PFSK-1 (cell line): Measurements from ENCODE around the gene SRMS.

Source experiments
- FOXP2 ChIP-seq: optimal IDR thresholded peaks from 2 replicates; pipeline ENCODE3; 2011; ENCODE audit warnings: borderline replicate concordance, control low read depth, inconsistent platforms; ENCODE audit not compliant: insufficient read depth; ENCODE audit errors: extremely low read length, extremely low read depth
- POLR2AphosphoS5 ChIP-seq: IDR thresholded peaks from 2 replicates; pipeline ENCODE4 v1.6.1; 2012; ENCODE audit warnings: low read depth, mild to moderate bottlenecking, control low read depth, low read length, moderate library complexity
- REST ChIP-seq, 2 experiments: IDR thresholded peaks; 2 replicates each; pipeline versions ENCODE4 v1.6.1 to v1.8.0; 2011 to 2012; ENCODE audit warnings: low read depth in 2 of 2, low read length in 2 of 2, control low read depth in 1 of 2, inconsistent platforms in 1 of 2, mild to moderate bottlenecking in 1 of 2, moderate library complexity in 1 of 2; ENCODE audit not compliant: insufficient read depth in 1 of 2
- SIN3A ChIP-seq: IDR thresholded peaks from 2 replicates; pipeline ENCODE4 v1.6.1; 2012; ENCODE audit warnings: mild to moderate bottlenecking, low read length, moderate library complexity, borderline replicate concordance; ENCODE audit not compliant: insufficient read depth
- TAF1 ChIP-seq: IDR thresholded peaks from 2 replicates; pipeline ENCODE4 v1.6.1; 2012; ENCODE audit warnings: low read length, control low read depth, borderline replicate concordance; ENCODE audit not compliant: insufficient read depth

Gene SRMS

DNA sequence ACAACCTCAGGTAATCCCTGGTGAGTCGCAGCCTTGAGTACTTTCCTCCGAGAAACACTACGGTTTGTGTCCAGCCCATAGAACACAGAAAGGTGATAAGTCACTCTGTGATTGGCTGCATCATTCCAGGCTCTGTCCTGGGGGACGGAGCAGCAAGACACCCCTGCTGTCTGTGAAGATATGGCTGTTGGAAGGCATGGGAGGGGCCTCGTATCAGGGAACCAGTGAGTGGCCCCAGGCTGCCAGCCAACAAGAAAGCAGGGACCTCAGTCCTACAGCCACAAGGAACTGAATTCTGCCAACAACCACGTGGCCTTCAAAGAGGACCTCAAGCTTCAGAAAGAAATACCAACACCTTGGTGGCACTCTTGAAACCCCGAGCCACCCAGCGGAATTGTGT is 42.3 kb downstream of the SRMS start:
- TF ChIP-seq TAF1 = no peak
- TF ChIP-seq REST (IDR thresholded peaks at IDR 0.05; ENCODE audit: insufficient read depth in 1 of 2, low read depth in 2 of 2, low read length in 2 of 2) = no peak
- TF ChIP-seq SIN3A = no peak
- TF ChIP-seq POLR2AphosphoS5 = no peak
- no peak for TF ChIP-seq FOXP2

DNA sequence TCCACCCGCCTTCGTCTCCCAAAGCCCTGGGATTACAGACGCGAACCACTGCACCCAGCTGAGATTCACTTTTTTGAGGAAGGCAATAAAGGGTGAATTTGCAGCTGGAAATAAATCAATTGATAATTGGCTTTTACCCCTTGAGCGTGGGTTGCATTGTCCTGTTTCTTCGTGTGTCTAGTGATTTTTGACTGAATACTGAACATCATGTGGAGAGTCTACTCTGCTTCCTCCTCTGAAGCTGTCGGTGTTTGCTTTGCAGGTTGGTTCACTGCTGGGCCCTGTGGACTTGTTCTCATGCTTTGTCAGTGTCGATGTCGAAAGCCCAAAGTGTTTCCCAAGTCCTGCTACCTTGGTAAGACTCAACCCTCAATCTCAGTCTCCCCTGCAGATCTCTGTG is 42.9 kb downstream of the SRMS start:
- TF ChIP-seq SIN3A (no peak), POLR2AphosphoS5 (no peak), TAF1 (no peak), REST (IDR thresholded peaks at IDR 0.05; ENCODE audit: insufficient read depth in 1 of 2, low read depth in 2 of 2, low read length in 2 of 2) (no peak), FOXP2 (no peak)

GRCh38 chr20:63503524-63503923 is 44.0 kb downstream of the SRMS start:
- TF ChIP-seq FOXP2 (no peak), REST (IDR thresholded peaks at IDR 0.05; ENCODE audit: insufficient read depth in 1 of 2, low read depth in 2 of 2, low read length in 2 of 2) (no peak), SIN3A (no peak), POLR2AphosphoS5 (no peak), TAF1 (no peak)

DNA sequence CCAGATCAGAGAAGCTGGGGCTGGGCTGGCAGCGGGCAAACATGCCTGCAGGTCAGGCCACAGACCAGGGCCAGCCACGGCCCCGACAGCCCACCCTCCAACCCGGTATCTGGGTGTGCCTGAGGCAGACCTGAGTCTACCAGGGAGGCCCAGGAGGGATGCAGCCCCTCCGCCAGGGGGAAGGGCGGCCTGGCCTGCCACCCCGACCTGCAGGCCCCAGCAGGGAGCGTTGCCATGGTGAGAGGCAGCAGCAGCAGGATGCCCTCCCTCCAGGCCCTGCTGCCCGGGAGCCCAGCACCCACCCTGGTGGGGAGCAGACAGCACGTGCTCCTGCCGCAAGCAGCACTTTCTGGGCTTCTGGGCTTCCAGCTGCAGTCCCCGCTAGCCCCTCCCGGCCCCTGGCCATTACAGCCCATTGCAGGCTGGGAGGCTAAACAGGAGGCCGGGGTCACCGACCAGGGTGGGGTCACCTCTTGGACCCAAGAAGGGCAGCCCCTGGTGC is 44.8 kb downstream of the SRMS start:
- no peak for TF ChIP-seq REST (IDR thresholded peaks at IDR 0.05; ENCODE audit: insufficient read depth in 1 of 2, low read depth in 2 of 2, low read length in 2 of 2)
- no peak for TF ChIP-seq POLR2AphosphoS5
- no peak for TF ChIP-seq FOXP2
- no peak for TF ChIP-seq TAF1
- no peak for TF ChIP-seq SIN3A
